Stimulated activated naive CD8-positive, alpha-beta T cell treated with anti-CD3 and anti-CD28 coated beads, Interleukin-15, Interleukin-2, amounts not matched to agents 100 ng/mL and 50 ng/mL, for 24 hours (primary cell): ENCODE results near the gene LETMD1.
"Not testable (repeated sequence)": the region's sequence is repeated elsewhere in the genome, so short reads cannot be mapped to it uniquely, and the experiment has no call there.

Experiments used
- H3K27ac Mint-ChIP-seq: one replicate; pipeline ENCODE4 v1.8.0; 2021; ENCODE audit warnings: mild to moderate bottlenecking, mixed read lengths
- H3K27me3 Mint-ChIP-seq: one replicate; pipeline ENCODE4 v1.8.0; 2021; ENCODE audit warnings: mixed read lengths
- H3K36me3 Mint-ChIP-seq: one replicate; pipeline ENCODE4 v1.8.0; 2021; ENCODE audit warnings: low read depth, mixed read lengths
- H3K4me1 Mint-ChIP-seq: one replicate; pipeline ENCODE4 v1.8.0; 2021; ENCODE audit warnings: low read depth, mixed read lengths
- H3K4me3 Mint-ChIP-seq: one replicate; pipeline ENCODE4 v1.8.0; 2021; ENCODE audit warnings: mild to moderate bottlenecking, mixed read lengths
- H3K9me3 Mint-ChIP-seq: one replicate; pipeline ENCODE4 v1.8.0; 2021; ENCODE audit warnings: mixed read lengths

Gene LETMD1

DNA sequence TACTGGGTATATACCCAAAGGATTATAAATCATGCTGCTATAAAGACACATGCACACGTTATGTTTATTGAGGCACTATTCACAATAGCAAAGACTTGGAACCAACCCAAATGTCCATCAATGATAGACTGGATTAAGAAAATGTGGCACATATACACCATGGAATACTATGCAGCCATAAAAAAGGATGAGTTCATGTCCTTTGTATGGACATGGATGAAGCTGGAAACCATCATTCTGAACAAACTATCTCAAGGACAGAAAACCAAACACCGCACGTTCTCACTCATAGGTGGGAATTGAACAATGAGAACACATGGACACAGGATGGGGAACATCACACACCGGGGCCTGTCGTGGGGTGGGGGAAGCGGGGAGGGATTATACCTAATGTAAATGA is 30.7 kb downstream of the LETMD1 start:
- peaks cover 48% of the 10 kb centered on the region for H3K4me1 Mint-ChIP-seq
- H3K9me3 Mint-ChIP-seq, H3K4me3 Mint-ChIP-seq, H3K27me3 Mint-ChIP-seq, H3K27ac Mint-ChIP-seq: not testable (repeated sequence)
- H3K36me3 Mint-ChIP-seq: peaks cover 11% of the 10 kb centered on the region

DNA sequence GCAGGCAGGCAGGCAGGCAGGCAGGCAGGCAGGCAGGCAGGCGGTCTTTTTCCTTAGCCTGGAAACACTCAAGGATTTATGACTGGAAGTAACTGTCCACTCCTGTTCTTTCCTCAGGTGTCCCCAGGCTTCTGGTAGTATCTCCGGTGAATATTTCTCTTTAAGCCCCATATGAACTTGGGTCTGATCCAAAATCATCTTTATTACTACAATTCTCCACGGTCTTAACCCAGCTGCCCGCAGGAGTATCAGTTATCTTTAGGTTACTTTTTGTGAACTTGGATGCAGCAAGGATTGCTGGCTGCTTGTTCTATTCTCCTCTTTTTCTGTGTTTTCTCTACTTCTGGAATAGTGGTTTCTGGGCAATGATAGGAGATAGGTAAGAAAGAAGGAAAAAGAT is 32.0 kb downstream of the LETMD1 start:
- no peaks in the 10 kb centered on the region for H3K27me3 Mint-ChIP-seq
- no peak overlapping the region for H3K4me3 Mint-ChIP-seq
- H3K36me3 Mint-ChIP-seq: peaks cover 6% of the 10 kb centered on the region
- no peak overlapping the region for H3K27ac Mint-ChIP-seq
- H3K4me1 Mint-ChIP-seq: peaks cover 48% of the 10 kb centered on the region
- H3K9me3 Mint-ChIP-seq: no peaks in the 10 kb centered on the region

DNA sequence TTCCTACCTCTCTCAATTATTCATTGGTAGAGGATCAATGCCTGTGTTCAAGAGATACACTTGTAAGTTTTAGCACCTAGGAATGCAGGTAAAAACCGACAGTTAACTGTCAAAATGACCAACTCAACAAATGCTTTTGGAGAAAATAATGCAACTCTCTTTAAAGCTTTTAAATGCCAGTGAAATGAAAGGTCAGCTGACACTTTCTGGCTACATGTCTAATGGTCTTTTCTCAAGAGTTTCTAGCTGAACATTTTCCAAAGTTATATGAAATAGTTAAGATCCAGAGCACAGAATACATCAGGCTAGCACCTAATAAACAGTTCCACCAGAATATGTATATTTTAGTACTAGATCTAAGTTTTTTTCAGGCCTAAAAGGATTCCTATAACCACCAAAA is 33.3 kb downstream of the LETMD1 start:
- H3K4me1 Mint-ChIP-seq: peaks cover 42% of the 10 kb centered on the region
- peaks cover 6% of the 10 kb centered on the region for H3K36me3 Mint-ChIP-seq
- no peak overlapping the region for H3K27ac Mint-ChIP-seq
- H3K4me3 Mint-ChIP-seq: no peak overlapping the region
- no peaks in the 10 kb centered on the region for H3K27me3 Mint-ChIP-seq
- no peaks in the 10 kb centered on the region for H3K9me3 Mint-ChIP-seq

DNA sequence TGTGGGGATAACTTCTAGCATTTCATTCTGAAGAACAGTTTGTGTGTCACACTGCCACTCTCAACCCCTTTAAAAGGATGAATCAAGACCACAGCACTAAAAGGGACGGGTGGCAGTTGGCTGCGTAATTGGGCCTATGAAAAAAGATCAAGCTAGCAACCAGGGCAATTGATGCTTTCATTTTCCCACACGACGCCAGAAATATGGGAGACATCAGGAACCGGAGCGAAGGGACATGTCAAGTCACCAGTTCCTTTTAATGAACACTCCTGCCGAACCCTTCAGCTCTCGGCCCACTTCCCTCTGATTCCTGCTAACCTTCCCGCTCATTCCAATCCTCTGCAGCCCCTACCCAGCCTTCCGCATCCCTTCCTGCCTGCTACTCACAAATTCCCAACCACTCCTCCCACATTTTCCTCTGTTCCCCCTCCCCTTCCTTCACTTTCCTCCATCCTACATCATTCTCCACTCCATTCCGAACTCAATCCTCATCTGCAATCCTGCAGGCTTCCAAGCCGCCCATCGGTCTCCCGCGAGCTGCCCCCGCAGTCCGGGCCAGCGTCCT is 34.5 kb downstream of the LETMD1 start:
- Mint-ChIP-seq H3K27ac (peak overlapping the region; percentile 92), H3K4me1 (peaks cover 46% of the 10 kb centered on the region), H3K27me3 (no peaks in the 10 kb centered on the region), H3K9me3 (no peaks in the 10 kb centered on the region), H3K36me3 (peaks cover 6% of the 10 kb centered on the region), H3K4me3 (peak overlapping the region; percentile 93)

DNA sequence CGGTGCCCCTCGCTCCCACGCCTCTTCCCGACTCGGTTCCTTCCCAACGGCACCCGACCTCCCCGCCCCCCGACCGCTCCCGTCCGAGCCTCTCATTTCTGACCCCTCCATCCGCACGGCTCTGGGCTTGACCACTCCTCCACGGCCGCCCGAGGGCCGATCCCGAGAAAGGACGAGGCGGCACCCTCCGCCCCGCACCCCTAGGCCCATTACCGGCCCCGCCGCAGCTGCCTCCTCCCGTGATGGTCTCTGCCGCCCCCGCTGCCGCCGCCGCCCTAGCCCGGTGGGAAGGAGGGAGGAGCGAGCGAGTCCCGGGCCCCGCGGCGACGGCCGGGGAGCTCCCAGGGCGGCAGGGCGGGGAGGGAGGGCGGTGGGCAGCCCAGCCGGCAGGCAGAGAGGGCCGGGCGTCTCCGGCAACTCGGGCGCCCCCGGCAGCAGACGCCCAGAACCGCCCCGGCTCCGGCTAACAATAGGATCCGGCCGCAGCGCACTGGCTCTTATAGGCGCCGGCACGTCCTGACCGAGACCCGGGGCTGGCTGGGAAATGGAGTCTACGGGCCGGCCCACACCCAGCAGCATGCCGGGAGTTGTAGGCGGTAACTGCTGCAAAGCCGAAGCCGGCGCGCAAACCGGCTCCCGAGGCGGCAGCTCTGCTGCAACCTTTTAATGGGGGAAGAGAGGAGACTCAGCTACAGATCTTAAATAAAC is 35.2 kb downstream of the LETMD1 start, which contains the start of gene CSRNP2:
TSS of gene CSRNP2 (minus strand) at position 471 of the 708 bp plus-strand sequence. CDS start 7,035 bp downstream, outside the sequence.
- peaks cover 6% of the 10 kb centered on the region for H3K36me3 Mint-ChIP-seq
- H3K4me3 Mint-ChIP-seq: peak within 1 kb of the TSS; percentile 93
- H3K4me1 Mint-ChIP-seq: peaks cover 45% of the 10 kb centered on the region
- H3K27ac Mint-ChIP-seq: peak within 1 kb of the TSS; percentile 92
- no peaks in the 10 kb centered on the region for H3K27me3 Mint-ChIP-seq
- H3K9me3 Mint-ChIP-seq: no peaks in the 10 kb centered on the region

DNA sequence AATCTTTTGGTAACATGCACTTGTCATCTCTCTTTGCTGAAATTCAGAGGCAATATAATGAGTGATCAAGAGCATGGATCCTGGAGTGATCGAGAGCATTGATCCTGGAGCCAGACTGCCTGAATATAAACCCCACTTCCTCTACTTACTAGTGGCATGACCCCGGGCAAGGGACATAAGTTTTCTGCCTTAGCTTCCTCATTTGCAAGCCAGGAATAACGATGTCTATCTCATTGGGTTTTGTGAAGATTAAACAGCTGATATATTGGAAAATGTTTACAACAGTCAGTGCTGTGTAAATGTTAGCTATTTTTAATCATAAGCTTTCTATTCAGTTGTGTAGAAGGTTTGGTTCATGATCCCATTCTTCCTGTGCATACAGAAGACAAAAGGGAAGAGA is 37.6 kb downstream of the LETMD1 start:
- no peak overlapping the region for H3K4me3 Mint-ChIP-seq
- peaks cover 35% of the 10 kb centered on the region for H3K4me1 Mint-ChIP-seq
- H3K27ac Mint-ChIP-seq: no peak overlapping the region
- no peaks in the 10 kb centered on the region for H3K9me3 Mint-ChIP-seq
- no peaks in the 10 kb centered on the region for H3K36me3 Mint-ChIP-seq
- H3K27me3 Mint-ChIP-seq: no peaks in the 10 kb centered on the region

DNA sequence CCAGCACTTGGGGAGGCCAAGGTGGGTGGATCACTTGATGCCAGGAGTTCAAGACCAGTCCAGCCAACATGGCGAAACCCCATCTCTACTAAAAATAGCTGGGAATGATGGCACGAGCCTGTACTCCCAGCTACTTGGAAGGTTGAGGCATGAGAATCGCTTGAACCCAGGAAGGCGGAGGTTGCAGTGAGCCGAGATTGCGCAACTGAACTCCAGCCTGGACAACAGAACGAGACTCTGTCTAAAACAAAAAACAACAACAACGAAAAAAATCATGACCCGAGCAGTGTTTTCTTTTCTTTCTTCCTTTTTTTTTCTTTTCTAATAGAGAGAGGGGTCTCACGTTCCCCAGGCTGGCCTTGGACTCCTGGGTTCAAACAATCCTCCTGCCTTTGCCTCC is 38.8 kb downstream of the LETMD1 start:
- H3K27ac Mint-ChIP-seq: no peak overlapping the region
- no peaks in the 10 kb centered on the region for H3K36me3 Mint-ChIP-seq

DNA sequence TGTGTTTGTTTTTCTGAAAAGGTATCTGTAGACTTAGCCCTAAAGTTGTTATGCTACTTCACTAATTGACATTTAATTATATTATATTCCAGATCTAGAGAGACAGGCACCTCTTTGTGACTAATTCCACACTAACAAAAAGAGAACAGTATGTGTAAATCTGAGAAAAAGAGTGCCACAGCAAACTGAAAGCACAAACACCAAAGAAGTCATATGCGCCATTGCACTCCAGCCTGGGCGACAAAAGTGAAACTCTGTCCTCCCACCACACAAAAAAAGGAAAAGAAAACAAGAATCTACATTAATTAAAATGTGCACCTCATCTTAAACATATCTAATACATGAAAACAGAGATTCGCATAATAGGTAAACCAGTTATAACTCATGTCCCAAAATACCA is 39.7 kb downstream of the LETMD1 start:
- Mint-ChIP-seq H3K4me3 (peak overlapping the region; percentile 31), H3K27ac (peak overlapping the region; percentile 36), H3K36me3 (no peaks in the 10 kb centered on the region), H3K27me3 (no peaks in the 10 kb centered on the region), H3K9me3 (no peaks in the 10 kb centered on the region), H3K4me1 (peaks cover 19% of the 10 kb centered on the region)

More for the DNA sequence above, 38.8 kb downstream of the LETMD1 start:
- H3K27me3 Mint-ChIP-seq: no peaks in the 10 kb centered on the region
- H3K9me3 Mint-ChIP-seq: no peaks in the 10 kb centered on the region
- peaks cover 28% of the 10 kb centered on the region for H3K4me1 Mint-ChIP-seq
- H3K4me3 Mint-ChIP-seq: no peak overlapping the region

DNA sequence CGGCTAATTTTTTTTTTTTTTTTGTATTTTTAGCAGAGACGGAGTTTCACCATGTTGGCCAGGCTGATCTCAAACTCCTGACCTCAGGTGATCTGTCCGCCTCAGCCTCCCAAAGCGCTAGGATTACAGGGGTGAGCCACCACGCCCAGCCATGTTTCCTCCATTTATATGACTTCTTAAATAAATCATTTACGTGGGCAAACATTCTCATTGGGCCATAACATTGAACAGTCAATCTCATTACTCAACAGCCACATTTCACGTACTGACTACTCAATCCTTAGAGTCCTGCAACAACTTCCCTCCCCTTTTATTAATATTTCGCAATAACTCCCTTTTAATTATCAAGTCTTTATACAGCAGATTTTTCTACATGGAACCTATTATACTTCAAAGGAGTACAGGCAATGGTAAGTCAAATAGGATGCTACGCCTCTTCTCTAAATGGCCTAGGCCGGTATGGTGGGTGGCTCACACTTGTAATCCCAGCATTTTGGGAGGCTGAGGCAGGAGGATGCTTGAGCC is 42.6 kb downstream of the LETMD1 start:
- H3K4me1 Mint-ChIP-seq: peaks cover 13% of the 10 kb centered on the region
- peaks cover 22% of the 10 kb centered on the region for H3K36me3 Mint-ChIP-seq
- H3K27ac Mint-ChIP-seq: no peak overlapping the region
- no peak overlapping the region for H3K4me3 Mint-ChIP-seq
- H3K9me3 Mint-ChIP-seq: no peaks in the 10 kb centered on the region
- H3K27me3 Mint-ChIP-seq: no peaks in the 10 kb centered on the region

DNA sequence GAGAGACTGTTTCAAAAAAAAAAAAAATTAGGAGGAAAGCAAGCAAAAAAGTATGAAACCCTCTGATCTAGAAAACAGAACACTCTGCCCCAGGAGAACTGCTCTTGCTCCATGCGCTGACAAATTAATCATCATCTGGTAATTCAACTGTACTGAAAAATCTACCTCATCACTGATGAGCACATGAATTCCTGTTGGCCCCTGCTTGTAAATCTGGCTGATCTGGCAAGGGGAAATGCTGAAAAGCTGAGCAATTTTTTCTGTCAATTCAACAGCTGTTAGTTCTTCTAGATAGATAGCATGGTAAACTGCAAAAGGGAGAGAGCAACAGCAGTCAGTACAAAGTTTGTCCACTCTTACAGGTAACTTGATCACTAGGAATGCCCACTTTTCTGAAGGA is 50.5 kb downstream of the LETMD1 start:
- Mint-ChIP-seq H3K4me3 (no peak overlapping the region), H3K36me3 (peaks cover 64% of the 10 kb centered on the region), H3K4me1 (no peaks in the 10 kb centered on the region), H3K9me3 (no peaks in the 10 kb centered on the region), H3K27ac (no peak overlapping the region), H3K27me3 (no peaks in the 10 kb centered on the region)

DNA sequence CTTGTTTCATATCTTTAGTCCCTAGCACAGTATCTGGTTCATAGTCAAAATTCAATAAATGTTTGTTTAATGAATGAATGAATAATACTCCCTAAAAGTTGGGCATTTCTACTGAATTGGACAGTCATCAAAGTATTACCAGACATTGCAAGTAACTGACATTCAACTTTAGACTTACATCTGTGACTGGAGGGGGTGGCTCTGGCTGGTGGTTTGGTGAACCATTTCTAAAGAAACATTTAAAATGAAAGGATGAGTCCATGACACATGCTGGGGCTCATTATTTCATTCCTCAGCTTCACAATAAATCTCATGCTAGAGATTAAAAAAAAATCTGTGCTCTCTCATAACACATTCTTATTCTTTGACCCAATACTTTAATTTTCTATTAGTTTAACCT is 55.9 kb downstream of the LETMD1 start:
- Mint-ChIP-seq H3K27ac (peak overlapping the region; percentile 43), H3K4me1 (no peaks in the 10 kb centered on the region), H3K36me3 (peaks cover 63% of the 10 kb centered on the region), H3K27me3 (no peaks in the 10 kb centered on the region), H3K4me3 (no peak overlapping the region), H3K9me3 (no peaks in the 10 kb centered on the region)

DNA sequence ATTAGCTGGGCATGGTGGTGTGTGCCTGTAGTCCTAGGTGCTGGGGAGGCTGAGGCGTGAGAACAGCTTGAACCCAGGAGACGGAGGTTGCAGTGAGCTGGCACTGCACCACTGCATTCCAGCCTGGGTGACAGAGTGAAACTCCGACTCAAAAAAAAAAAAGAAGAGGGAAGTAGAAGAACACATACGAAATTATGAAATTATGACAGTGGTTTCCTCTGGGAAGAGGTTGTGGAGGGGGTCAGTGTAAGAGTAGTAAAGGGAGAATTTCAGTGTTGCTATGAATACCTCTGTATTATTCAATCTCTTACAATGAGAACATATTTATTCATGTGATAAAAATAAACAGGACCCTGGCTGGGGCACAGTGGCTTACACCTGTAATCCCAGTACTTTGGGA is 60.0 kb downstream of the LETMD1 start:
- Mint-ChIP-seq H3K9me3 (no peaks in the 10 kb centered on the region), H3K27me3 (no peaks in the 10 kb centered on the region), H3K36me3 (peaks cover 72% of the 10 kb centered on the region), H3K4me1 (no peaks in the 10 kb centered on the region), H3K4me3 (no peak overlapping the region), H3K27ac (no peak overlapping the region)
